SK-N-SH (cell line): ENCODE measurements around the gene AK5. TPM values are rescaled to one million over a fixed set of nuclear protein-coding genes. Genes with fewer than 3 reads are reported as not detected.

Experiments used
- CTCF ChIA-PET: fragments of 300-600, 350-600 bp; formaldehyde crosslinking; extraction: SDS; loops from one replicate; lab custom pipeline; 2021; lab: Yijun Ruan, JAX
- POLR2A ChIA-PET: fragments of 350-600 bp; sonication (Branson Sonifier 250); formaldehyde crosslinking; extraction: SDS; loops from one replicate; lab custom pipeline; 2020; ENCODE audit warnings: antibody characterized with exemption, inconsistent platforms; lab: Yijun Ruan, JAX
- DNase-seq: peaks from one replicate; pipeline ENCODE4 v3.0.0; 2012
- H2AFZ ChIP-seq: fragments of 200-600 bp; sonication (generic); 2 replicates; pipeline ENCODE4 v1.8.1; 2016; ENCODE audit warnings: antibody characterized with exemption, mild to moderate bottlenecking, low read depth
- H3F3A ChIP-seq: fragments of 200-600 bp; sonication (generic); replicated peaks from 2 replicates; pipeline ENCODE3; 2016; ENCODE audit warnings: antibody characterized with exemption, mild to moderate bottlenecking; ENCODE audit not compliant: insufficient read depth
- H3K27ac ChIP-seq, 2 experiments: fragments of 200-500 bp in 1 of 2; fragments of 200-600 bp in 1 of 2; sonication (Bioruptor generic) in 1 of 2; sonication (generic), shearing (Covaris generic) in 1 of 2; 2 replicates each; pipeline versions ENCODE4 v1.5.1 to v1.6.1; 2014 to 2016; ENCODE audit warnings: low read depth in 2 of 2, inconsistent platforms in 1 of 2, low read length in 1 of 2, mild to moderate bottlenecking in 1 of 2, mixed read lengths in 1 of 2
- H3K27me3 ChIP-seq: fragments of 200-600 bp; sonication (generic), shearing (Covaris generic); 2 replicates; pipeline ENCODE4 v1.6.1; 2016; ENCODE audit warnings: mixed run types; ENCODE audit not compliant: insufficient read depth
- H3K36me3 ChIP-seq, 2 experiments: fragments of 200-500 bp in 1 of 2; fragments of 200-600 bp in 1 of 2; sonication (Bioruptor generic) in 1 of 2; sonication (generic) in 1 of 2; replicated peaks in 1 of 2; 2 replicates each; pipeline versions ENCODE3 to v1.5.1; 2014 to 2016; ENCODE audit warnings: low read length in 1 of 2, mild to moderate bottlenecking in 1 of 2; ENCODE audit not compliant: insufficient read depth in 2 of 2, control insufficient read depth in 1 of 2
- H3K4me1 ChIP-seq, 2 experiments: fragments of 200-500 bp in 1 of 2; fragments of 200-600 bp in 1 of 2; sonication (Bioruptor generic) in 1 of 2; sonication (generic), shearing (Covaris generic) in 1 of 2; 2 replicates each; pipeline versions ENCODE4 v1.5.1 to v1.6.1; 2014 to 2016; ENCODE audit warnings: low read depth in 1 of 2, low read length in 1 of 2, mixed run types in 1 of 2; ENCODE audit not compliant: insufficient read depth in 2 of 2, control insufficient read depth in 1 of 2
- H3K4me2 ChIP-seq: fragments of 200-600 bp; sonication (generic), shearing (Covaris generic); 2 replicates; pipeline ENCODE4 v1.6.1; 2017; ENCODE audit warnings: mixed run types
- H3K4me3 ChIP-seq, 2 experiments: fragments of 200-500 bp in 1 of 2; fragments of 200-600 bp in 1 of 2; sonication (Bioruptor generic) in 1 of 2; sonication (generic), shearing (Covaris generic) in 1 of 2; 2 replicates each; pipeline versions ENCODE4 v1.5.1 to v1.8.1; 2014 to 2016; ENCODE audit warnings: low read depth in 2 of 2, inconsistent platforms in 1 of 2, low read length in 1 of 2, mild to moderate bottlenecking in 1 of 2, mixed read lengths in 1 of 2, moderate library complexity in 1 of 2
- H3K79me2 ChIP-seq: fragments of 200-600 bp; sonication (generic); 2 replicates; pipeline ENCODE4 v1.8.1; 2017; ENCODE audit warnings: mild to moderate bottlenecking; ENCODE audit not compliant: insufficient read depth
- H3K9ac ChIP-seq: fragments of 200-600 bp; sonication (generic); 2 replicates; pipeline ENCODE4 v1.6.1; 2017; ENCODE audit warnings: mixed run types
- H3K9me2 ChIP-seq: fragments of 200-600 bp; sonication (generic); 2 replicates; pipeline ENCODE4 v1.6.1; 2017; ENCODE audit warnings: mixed run types
- H3K9me3 ChIP-seq: fragments of 200-600 bp; sonication (generic); 2 replicates; pipeline ENCODE4 v1.6.1; 2017; ENCODE audit warnings: mixed run types, mild to moderate bottlenecking, moderate library complexity
- H4K20me1 ChIP-seq: fragments of 200-600 bp; sonication (generic); 2 replicates; pipeline ENCODE4 v1.6.1; 2017; ENCODE audit warnings: mild to moderate bottlenecking, mixed run types; ENCODE audit not compliant: insufficient read depth
- CHD2 ChIP-seq: fragments of 150-350 bp; IDR thresholded peaks from 2 replicates; pipeline ENCODE4 v1.6.1; 2018; ENCODE audit warnings: low read length; ENCODE audit not compliant: partially characterized antibody
- ELF1 ChIP-seq: IDR thresholded peaks from 2 replicates; pipeline ENCODE4 v1.4.0; 2012
- EP300 ChIP-seq, 2 experiments: IDR thresholded peaks; 2 replicates each; pipeline versions ENCODE4 v1.4.0 to v1.6.1; 2012; ENCODE audit warnings: borderline replicate concordance in 1 of 2, low read depth in 1 of 2, low read length in 1 of 2
- FOXJ3 ChIP-seq: sonication (generic); formaldehyde crosslinking; IDR thresholded peaks from 2 replicates; pipeline ENCODE4 v1.5.1; 2020; ENCODE audit warnings: mild to moderate bottlenecking, missing genetic modification reagents
- MXI1 ChIP-seq: IDR thresholded peaks from 2 replicates; pipeline ENCODE4 v1.6.1; 2012; ENCODE audit warnings: mild to moderate bottlenecking, low read depth, low read length, improper control_type of control experiment
- NFIC ChIP-seq: IDR thresholded peaks from 2 replicates; pipeline ENCODE4 v1.4.0; 2012; ENCODE audit warnings: borderline replicate concordance
- RFX5 ChIP-seq: IDR thresholded peaks from 2 replicates; pipeline ENCODE4 v1.6.1; 2012; ENCODE audit warnings: mild to moderate bottlenecking, improper control_type of control experiment, low read length
- SIN3A ChIP-seq: IDR thresholded peaks from 2 replicates; pipeline ENCODE4 v1.6.1; 2012; ENCODE audit warnings: low read depth, mild to moderate bottlenecking, low read length, moderate library complexity, borderline replicate concordance
- TAF1 ChIP-seq: IDR thresholded peaks from 2 replicates; pipeline ENCODE4 v1.6.1; 2012; ENCODE audit warnings: low read depth, mild to moderate bottlenecking, low read length, moderate library complexity, borderline replicate concordance
- TEAD4 ChIP-seq: IDR thresholded peaks from 2 replicates; pipeline ENCODE4 v1.4.0; 2012; ENCODE audit warnings: mild to moderate bottlenecking, borderline replicate concordance; ENCODE audit not compliant: insufficient read depth
- WGBS: methylation state at CpG from one replicate; pipeline ENCODE4 v1.1.6; 2017; ENCODE audit warnings: low lambda C conversion rate; 5-methylcytosine and 5-hydroxymethylcytosine counted together
- polyA plus RNA-seq, 3 experiments: library from polyadenylated mRNA; depleted of rRNA; stranded (reverse); fragments of >200 nt; gene quantifications; 2 replicates each; pipeline ENCODE4 v1.2.3, GENCODE V29; 2012
- TF ChIP-seq, protein P1 (sequence below): IDR thresholded peaks from 2 replicates; pipeline ENCODE4 v1.4.0; 2012; ENCODE audit warnings: low read depth, borderline replicate concordance
- TF ChIP-seq, protein P2 (sequence below): fragments of 150-350 bp; IDR thresholded peaks from 2 replicates; pipeline ENCODE4 v1.6.1; 2016; ENCODE audit warnings: mild to moderate bottlenecking, low read depth, low read length
- TF ChIP-seq, protein P3 (sequence below): fragments of 200-600 bp; sonication (generic); IDR thresholded peaks from 2 replicates; pipeline ENCODE4 v1.6.1; 2017; ENCODE audit warnings: antibody characterized with exemption, mild to moderate bottlenecking, moderate library complexity
- TF ChIP-seq, protein P4 (sequence below): IDR thresholded peaks from 2 replicates; pipeline ENCODE4 v1.6.1; 2012; ENCODE audit warnings: mild to moderate bottlenecking, low read depth, low read length, moderate library complexity
- TF ChIP-seq, protein P5 (sequence below): fragments of 150-350 bp; IDR thresholded peaks from 2 replicates; pipeline ENCODE4 v1.6.1; 2017; ENCODE audit warnings: antibody characterized with exemption, low read length, low read depth, borderline replicate concordance
- TF ChIP-seq, protein P6 (sequence below): IDR thresholded peaks from 2 replicates; pipeline ENCODE4 v1.4.0; 2012; ENCODE audit warnings: low read depth

AK5 gene
- polyA plus RNA-seq, 1 of the 3 experiments (the other 2 are of a cell fraction): 22.9 TPM

DNA sequence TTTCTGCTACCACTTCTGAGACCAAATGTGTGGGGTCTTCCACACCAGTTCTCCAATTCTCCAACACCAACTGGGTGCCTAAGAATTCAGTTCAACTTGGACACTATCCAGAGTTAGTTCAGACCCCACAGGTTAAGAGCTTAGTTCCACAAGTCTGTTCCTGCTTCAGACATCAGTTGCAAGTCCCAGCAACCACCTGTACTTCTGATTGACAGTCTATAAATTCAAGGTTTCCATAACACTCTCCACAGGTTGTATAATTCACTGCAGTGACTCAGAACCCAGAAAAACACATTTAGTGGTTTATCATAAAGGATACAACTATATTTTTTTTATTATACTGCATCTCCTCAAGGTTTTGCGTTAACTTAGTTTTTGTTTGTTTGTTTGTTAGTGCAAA lies 18.7 kb downstream of the AK5 start:
- TF ChIP-seq, protein P1, sequence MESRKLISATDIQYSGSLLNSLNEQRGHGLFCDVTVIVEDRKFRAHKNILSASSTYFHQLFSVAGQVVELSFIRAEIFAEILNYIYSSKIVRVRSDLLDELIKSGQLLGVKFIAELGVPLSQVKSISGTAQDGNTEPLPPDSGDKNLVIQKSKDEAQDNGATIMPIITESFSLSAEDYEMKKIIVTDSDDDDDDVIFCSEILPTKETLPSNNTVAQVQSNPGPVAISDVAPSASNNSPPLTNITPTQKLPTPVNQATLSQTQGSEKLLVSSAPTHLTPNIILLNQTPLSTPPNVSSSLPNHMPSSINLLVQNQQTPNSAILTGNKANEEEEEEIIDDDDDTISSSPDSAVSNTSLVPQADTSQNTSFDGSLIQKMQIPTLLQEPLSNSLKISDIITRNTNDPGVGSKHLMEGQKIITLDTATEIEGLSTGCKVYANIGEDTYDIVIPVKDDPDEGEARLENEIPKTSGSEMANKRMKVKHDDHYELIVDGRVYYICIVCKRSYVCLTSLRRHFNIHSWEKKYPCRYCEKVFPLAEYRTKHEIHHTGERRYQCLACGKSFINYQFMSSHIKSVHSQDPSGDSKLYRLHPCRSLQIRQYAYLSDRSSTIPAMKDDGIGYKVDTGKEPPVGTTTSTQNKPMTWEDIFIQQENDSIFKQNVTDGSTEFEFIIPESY: no peak
- TF ChIP-seq TEAD4 (no peak), ELF1 (no peak), EP300 (IDR thresholded peaks at IDR 0.05; ENCODE audit: borderline replicate concordance in 1 of 2, low read depth in 1 of 2, low read length in 1 of 2) (no peak), TAF1 (no peak), FOXJ3 (CRISPR knock-in tag) (no peak), MXI1 (no peak), SIN3A (no peak), NFIC (no peak), RFX5 (no peak), CHD2 (no peak)
- TF ChIP-seq, protein P2, sequence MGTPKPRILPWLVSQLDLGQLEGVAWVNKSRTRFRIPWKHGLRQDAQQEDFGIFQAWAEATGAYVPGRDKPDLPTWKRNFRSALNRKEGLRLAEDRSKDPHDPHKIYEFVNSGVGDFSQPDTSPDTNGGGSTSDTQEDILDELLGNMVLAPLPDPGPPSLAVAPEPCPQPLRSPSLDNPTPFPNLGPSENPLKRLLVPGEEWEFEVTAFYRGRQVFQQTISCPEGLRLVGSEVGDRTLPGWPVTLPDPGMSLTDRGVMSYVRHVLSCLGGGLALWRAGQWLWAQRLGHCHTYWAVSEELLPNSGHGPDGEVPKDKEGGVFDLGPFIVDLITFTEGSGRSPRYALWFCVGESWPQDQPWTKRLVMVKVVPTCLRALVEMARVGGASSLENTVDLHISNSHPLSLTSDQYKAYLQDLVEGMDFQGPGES: no peak
- TF ChIP-seq, protein P3, sequence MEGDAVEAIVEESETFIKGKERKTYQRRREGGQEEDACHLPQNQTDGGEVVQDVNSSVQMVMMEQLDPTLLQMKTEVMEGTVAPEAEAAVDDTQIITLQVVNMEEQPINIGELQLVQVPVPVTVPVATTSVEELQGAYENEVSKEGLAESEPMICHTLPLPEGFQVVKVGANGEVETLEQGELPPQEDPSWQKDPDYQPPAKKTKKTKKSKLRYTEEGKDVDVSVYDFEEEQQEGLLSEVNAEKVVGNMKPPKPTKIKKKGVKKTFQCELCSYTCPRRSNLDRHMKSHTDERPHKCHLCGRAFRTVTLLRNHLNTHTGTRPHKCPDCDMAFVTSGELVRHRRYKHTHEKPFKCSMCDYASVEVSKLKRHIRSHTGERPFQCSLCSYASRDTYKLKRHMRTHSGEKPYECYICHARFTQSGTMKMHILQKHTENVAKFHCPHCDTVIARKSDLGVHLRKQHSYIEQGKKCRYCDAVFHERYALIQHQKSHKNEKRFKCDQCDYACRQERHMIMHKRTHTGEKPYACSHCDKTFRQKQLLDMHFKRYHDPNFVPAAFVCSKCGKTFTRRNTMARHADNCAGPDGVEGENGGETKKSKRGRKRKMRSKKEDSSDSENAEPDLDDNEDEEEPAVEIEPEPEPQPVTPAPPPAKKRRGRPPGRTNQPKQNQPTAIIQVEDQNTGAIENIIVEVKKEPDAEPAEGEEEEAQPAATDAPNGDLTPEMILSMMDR: no peak
- TF ChIP-seq, protein P4, sequence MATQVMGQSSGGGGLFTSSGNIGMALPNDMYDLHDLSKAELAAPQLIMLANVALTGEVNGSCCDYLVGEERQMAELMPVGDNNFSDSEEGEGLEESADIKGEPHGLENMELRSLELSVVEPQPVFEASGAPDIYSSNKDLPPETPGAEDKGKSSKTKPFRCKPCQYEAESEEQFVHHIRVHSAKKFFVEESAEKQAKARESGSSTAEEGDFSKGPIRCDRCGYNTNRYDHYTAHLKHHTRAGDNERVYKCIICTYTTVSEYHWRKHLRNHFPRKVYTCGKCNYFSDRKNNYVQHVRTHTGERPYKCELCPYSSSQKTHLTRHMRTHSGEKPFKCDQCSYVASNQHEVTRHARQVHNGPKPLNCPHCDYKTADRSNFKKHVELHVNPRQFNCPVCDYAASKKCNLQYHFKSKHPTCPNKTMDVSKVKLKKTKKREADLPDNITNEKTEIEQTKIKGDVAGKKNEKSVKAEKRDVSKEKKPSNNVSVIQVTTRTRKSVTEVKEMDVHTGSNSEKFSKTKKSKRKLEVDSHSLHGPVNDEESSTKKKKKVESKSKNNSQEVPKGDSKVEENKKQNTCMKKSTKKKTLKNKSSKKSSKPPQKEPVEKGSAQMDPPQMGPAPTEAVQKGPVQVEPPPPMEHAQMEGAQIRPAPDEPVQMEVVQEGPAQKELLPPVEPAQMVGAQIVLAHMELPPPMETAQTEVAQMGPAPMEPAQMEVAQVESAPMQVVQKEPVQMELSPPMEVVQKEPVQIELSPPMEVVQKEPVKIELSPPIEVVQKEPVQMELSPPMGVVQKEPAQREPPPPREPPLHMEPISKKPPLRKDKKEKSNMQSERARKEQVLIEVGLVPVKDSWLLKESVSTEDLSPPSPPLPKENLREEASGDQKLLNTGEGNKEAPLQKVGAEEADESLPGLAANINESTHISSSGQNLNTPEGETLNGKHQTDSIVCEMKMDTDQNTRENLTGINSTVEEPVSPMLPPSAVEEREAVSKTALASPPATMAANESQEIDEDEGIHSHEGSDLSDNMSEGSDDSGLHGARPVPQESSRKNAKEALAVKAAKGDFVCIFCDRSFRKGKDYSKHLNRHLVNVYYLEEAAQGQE: no peak
- TF ChIP-seq, protein P5, sequence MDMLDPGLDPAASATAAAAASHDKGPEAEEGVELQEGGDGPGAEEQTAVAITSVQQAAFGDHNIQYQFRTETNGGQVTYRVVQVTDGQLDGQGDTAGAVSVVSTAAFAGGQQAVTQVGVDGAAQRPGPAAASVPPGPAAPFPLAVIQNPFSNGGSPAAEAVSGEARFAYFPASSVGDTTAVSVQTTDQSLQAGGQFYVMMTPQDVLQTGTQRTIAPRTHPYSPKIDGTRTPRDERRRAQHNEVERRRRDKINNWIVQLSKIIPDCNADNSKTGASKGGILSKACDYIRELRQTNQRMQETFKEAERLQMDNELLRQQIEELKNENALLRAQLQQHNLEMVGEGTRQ: no peak
- TF ChIP-seq, protein P6, sequence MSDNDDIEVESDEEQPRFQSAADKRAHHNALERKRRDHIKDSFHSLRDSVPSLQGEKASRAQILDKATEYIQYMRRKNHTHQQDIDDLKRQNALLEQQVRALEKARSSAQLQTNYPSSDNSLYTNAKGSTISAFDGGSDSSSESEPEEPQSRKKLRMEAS: no peak
- H2AFZ ChIP-seq: no peak overlapping the region
- ChIA-PET POLR2A (no interaction called here), CTCF (interaction anchor here (1.0 kb wide), 1 partner anchor 13 kb away, joined by 4 read pairs; no protein-coding TSS in a partner anchor)
- H3K9ac ChIP-seq: no peak overlapping the region
- H3K4me3 ChIP-seq: no peak overlapping the region
- DNase-seq: no peak
- H3K4me2 ChIP-seq: no peak overlapping the region
- H3K79me2 ChIP-seq: no peaks in the 10 kb centered on the region; the same call in 1 of the 2 replicates
- H3K27ac ChIP-seq: no peak overlapping the region
- H3F3A ChIP-seq: no peaks in the 10 kb centered on the region
- WGBS: 94% methylated on average over 1 of the region's 1 CpG
- no peaks in the 10 kb centered on the region for H3K27me3 ChIP-seq
- H3K4me1 ChIP-seq: no peaks in the 10 kb centered on the region; a peak in 1 of 4 replicates
- H3K36me3 ChIP-seq: peaks cover 0 to 11% of the 10 kb centered on the region in 2 experiments
- no peaks in the 10 kb centered on the region for H3K9me2 ChIP-seq
- H3K9me3 ChIP-seq: no peaks in the 10 kb centered on the region
- H4K20me1 ChIP-seq: no peaks in the 10 kb centered on the region
